ENCODE results near the gene ELP2. TPM values are rescaled to one million over a fixed set of nuclear protein-coding genes. Genes with fewer than 3 reads are reported as not detected.

ELP2 gene
- polyA plus RNA-seq, 1 donor (not counting 4 experiments of a cell fraction or from before 2014, with no cell fraction given): 74.6 TPM

- Histone ChIP-seq H3K36me3 (ENCODE audit: control insufficient read depth in 2 of 2, extremely low read depth in 1 of 2, insufficient read depth in 2 of 2, low read length in 2 of 2) (no peaks in the 10 kb centered on the region), H2AFZ (ENCODE audit: control insufficient read depth, low read length) (no peak overlapping the region), H3K9ac (ENCODE audit: control insufficient read depth, extremely low read depth, insufficient read depth, low read length) (no peak overlapping the region), H3K27ac (ENCODE audit: control insufficient read depth, insufficient read depth, low read length) (no peak overlapping the region), H3K4me1 (ENCODE audit: control insufficient read depth, extremely low read depth, insufficient read depth, low read length) (peaks cover 2% of the 10 kb centered on the region), H3K4me3 (ENCODE audit: control insufficient read depth in 2 of 3, extremely low read depth in 1 of 3, insufficient read depth in 2 of 3, low read depth in 1 of 3, low read length in 3 of 3) (no peak overlapping the region), H3K27me3 (ENCODE audit: control insufficient read depth, extremely low read depth, insufficient read depth, low read length) (no peaks in the 10 kb centered on the region), H4K20me1 (ENCODE audit: control insufficient read depth, extremely low read depth, insufficient read depth, low read length) (no peaks in the 10 kb centered on the region), H3K9me3 (ENCODE audit: control insufficient read depth, low read depth, low read length) (no peaks in the 10 kb centered on the region), H3K79me2 (ENCODE audit: control insufficient read depth, insufficient read depth, low read length) (no peaks in the 10 kb centered on the region), H3K9me1 (ENCODE audit: control insufficient read depth, extremely low read depth, insufficient read depth, low read length) (no peaks in the 10 kb centered on the region), H3K4me2 (ENCODE audit: control insufficient read depth, extremely low read depth, insufficient read depth, low read depth, low read length) (no peak overlapping the region)
- no peak for DNase-seq (ENCODE audit: low read depth, low spot score)
- no peak for FAIRE-seq
- dilution Hi-C loops (cut with MboI; ENCODE audit: extremely low pct_ligation_motif_present, low sequenced_read_pairs): no loop called here
- TF ChIP-seq EZH2 (IDR thresholded peaks at IDR 0.05; ENCODE audit: low read length): no peak
- no peak for TF ChIP-seq CTCF (optimal IDR thresholded peaks at IDR 0.05 in 1 of 3, IDR thresholded peaks at IDR 0.05 in 1 of 3, conservative IDR thresholded peaks at IDR 0.05 in 1 of 3; ENCODE audit: extremely low read depth in 1 of 3, insufficient read depth in 2 of 3, low read length in 3 of 3)
Measured at GRCh38 chr18:36196238-36196995, 66.7 kb downstream of the ELP2 start.

GRCh38 chr18:36197511-36198166 is 67.9 kb downstream of the ELP2 start:
- Histone ChIP-seq H3K4me2 (ENCODE audit: control insufficient read depth, extremely low read depth, insufficient read depth, low read depth, low read length) (no peak overlapping the region), H3K9me1 (ENCODE audit: control insufficient read depth, extremely low read depth, insufficient read depth, low read length) (no peaks in the 10 kb centered on the region), H3K36me3 (ENCODE audit: control insufficient read depth in 2 of 2, extremely low read depth in 1 of 2, insufficient read depth in 2 of 2, low read length in 2 of 2) (no peaks in the 10 kb centered on the region), H3K9me3 (ENCODE audit: control insufficient read depth, low read depth, low read length) (no peaks in the 10 kb centered on the region), H2AFZ (ENCODE audit: control insufficient read depth, low read length) (no peak overlapping the region), H3K27ac (ENCODE audit: control insufficient read depth, insufficient read depth, low read length) (no peak overlapping the region), H3K27me3 (ENCODE audit: control insufficient read depth, extremely low read depth, insufficient read depth, low read length) (no peaks in the 10 kb centered on the region), H4K20me1 (ENCODE audit: control insufficient read depth, extremely low read depth, insufficient read depth, low read length) (no peaks in the 10 kb centered on the region), H3K4me3 (ENCODE audit: control insufficient read depth in 2 of 3, extremely low read depth in 1 of 3, insufficient read depth in 2 of 3, low read depth in 1 of 3, low read length in 3 of 3) (no peak overlapping the region), H3K9ac (ENCODE audit: control insufficient read depth, extremely low read depth, insufficient read depth, low read length) (no peak overlapping the region), H3K4me1 (ENCODE audit: control insufficient read depth, extremely low read depth, insufficient read depth, low read length) (peaks cover 2% of the 10 kb centered on the region), H3K79me2 (ENCODE audit: control insufficient read depth, insufficient read depth, low read length) (no peaks in the 10 kb centered on the region)
- DNase-seq (ENCODE audit: low read depth, low spot score): no peak
- no peak for TF ChIP-seq EZH2 (IDR thresholded peaks at IDR 0.05; ENCODE audit: low read length)
- dilution Hi-C loops (cut with MboI; ENCODE audit: extremely low pct_ligation_motif_present, low sequenced_read_pairs): no loop called here
- FAIRE-seq: no peak
